Thoracic aorta (tissue), 2 donors: ENCODE measurements around the gene DNTT. TPM values are rescaled to one million over a fixed set of nuclear protein-coding genes. Genes with fewer than 3 reads are reported as not detected.
A peak's percentile ranks its signal among the peaks of the same experiment; 100 is the strongest.

ENCODE experiments used
- ATAC-seq: fragments of 150-250 bp; one replicate; pipeline ENCODE4 v1.8.0; 2017; ENCODE audit warnings: low read depth; ENCODE audit not compliant: insufficient number of reproducible peaks, low FRiP score
- DNase-seq: peaks from one replicate; pipeline ENCODE4 v3.0.0-alpha.2; 2020; ENCODE audit warnings: low spot score
- H3K27ac ChIP-seq, 2 donors: fragments of 200-600 bp; sonication (generic); 1 replicate in 1 of 2; 2 replicates in 1 of 2; pipeline ENCODE4 v1.5.1; 2016; ENCODE audit warnings: mild to moderate bottlenecking in 2 of 2, moderate library complexity in 2 of 2
- H3K27me3 ChIP-seq: fragments of 200-600 bp; sonication (generic); replicated peaks from 2 replicates; pipeline ENCODE4 v1.6.0; 2016; ENCODE audit warnings: mild to moderate bottlenecking; ENCODE audit not compliant: insufficient read depth
- H3K36me3 ChIP-seq: fragments of 200-600 bp; sonication (generic); one replicate; pipeline ENCODE4 v1.5.1; 2016
- H3K4me1 ChIP-seq, 2 donors: fragments of 200-600 bp; sonication (generic); 1 replicate in 1 of 2; 2 replicates in 1 of 2; pipeline versions ENCODE4 v1.5.1 to v1.6.0; 2016; ENCODE audit warnings: low read depth in 2 of 2, mild to moderate bottlenecking in 1 of 2; ENCODE audit not compliant: control insufficient read depth in 1 of 2
- H3K4me3 ChIP-seq: fragments of 200-600 bp; sonication (generic); 2 replicates; pipeline ENCODE4 v1.5.1; 2016; ENCODE audit warnings: mild to moderate bottlenecking
- H3K9me3 ChIP-seq: fragments of 200-600 bp; sonication (generic); 2 replicates; pipeline ENCODE4 v1.5.1; 2016
- CTCF ChIP-seq: fragments of 200-600 bp; sonication (generic); IDR thresholded peaks from one replicate; pipeline ENCODE4 v1.5.1; 2019; ENCODE audit warnings: antibody characterized with exemption
- total RNA-seq, 2 donors: library from RNA; depleted of rRNA; stranded (reverse); fragments of >200 nt; gene quantifications; one replicate each; pipeline versions ENCODE4 v1.1.0 to v1.2.3, GENCODE V29; 2016

DNTT gene
- total RNA-seq, 2 donors from 2014 or later = not detected

GRCh38 chr10:96270571-96270970 lies 33.7 kb upstream of the DNTT start:
- TF ChIP-seq CTCF = no peak
- Histone ChIP-seq H3K27ac (peak overlapping the region; percentile 78), H3K27me3 (no peaks in the 10 kb centered on the region), H3K36me3 (no peaks in the 10 kb centered on the region), H3K4me1 (peaks cover 6 to 37% of the 10 kb centered on the region in 2 donors), H3K9me3 (no peaks in the 10 kb centered on the region), H3K4me3 (peak overlapping the region; percentile 64)
- DNase-seq (no peak), ATAC-seq (no peak)

- no peak for TF ChIP-seq CTCF
- Histone ChIP-seq H3K27me3 (no peaks in the 10 kb centered on the region), H3K4me3 (peak within 1 kb of the TSS; percentile 64), H3K9me3 (no peaks in the 10 kb centered on the region), H3K4me1 (peaks cover 6 to 44% of the 10 kb centered on the region in 2 donors), H3K27ac (peak within 1 kb of the TSS; percentile 78), H3K36me3 (no peaks in the 10 kb centered on the region)
- DNase-seq (peak; percentile 62), ATAC-seq (peak; percentile 84)
Measured at GRCh38 chr10:96271016-96271815, 33.0 kb upstream of the DNTT start, which contains the start of gene BLNK. BLNK (minus strand) TSS chr10:96271569; CDS start chr10:96271398, 171 bp downstream.

- no peak for ATAC-seq
- H3K9me3 ChIP-seq = no peaks in the 10 kb centered on the region
Measured at GRCh38 chr10:96272316-96273280, 31.6 kb upstream of the DNTT start.

GRCh38 chr10:96275685-96276418 lies 28.4 kb upstream of the DNTT start:
- peak; percentile 18 for DNase-seq
- Histone ChIP-seq H3K27ac (peak overlapping the region; percentile 59 to 67), H3K27me3 (no peaks in the 10 kb centered on the region), H3K9me3 (no peaks in the 10 kb centered on the region), H3K4me3 (no peak overlapping the region), H3K4me1 (peaks cover 6 to 27% of the 10 kb centered on the region in 2 donors), H3K36me3 (no peaks in the 10 kb centered on the region)
- no peak for ATAC-seq
- no peak for TF ChIP-seq CTCF

More at GRCh38 chr10:96272316-96273280, 31.6 kb upstream of the DNTT start:
- no peaks in the 10 kb centered on the region for H3K36me3 ChIP-seq
- peak overlapping the region; percentile 78 for H3K27ac ChIP-seq
- peaks cover 6 to 43% of the 10 kb centered on the region in 2 donors for H3K4me1 ChIP-seq
- TF ChIP-seq CTCF = no peak
- no peaks in the 10 kb centered on the region for H3K27me3 ChIP-seq
- no peak for DNase-seq
- H3K4me3 ChIP-seq = no peak overlapping the region
